ENCODE results near the gene ZNRD2.

Gene ZNRD2

GRCh38 chr11:65574811-65575567 is 4.7 kb downstream of the ZNRD2 start:
- DNase-seq = peak in 1 of 2 experiments; percentile 67

- peak; percentile 80 to 86 for DNase-seq
Observed at GRCh38 chr11:65575568-65576231, 5.4 kb downstream of the ZNRD2 start, which contains the start of gene EHBP1L1. TSS of gene EHBP1L1 (plus strand) at chr11:65576053. CDS start at chr11:65576303, 250 bp downstream.

- peak in 1 of 2 experiments; percentile 30 for DNase-seq
Observed at GRCh38 chr11:65576232-65576866, 6.1 kb downstream of the ZNRD2 start.

- DNase-seq = peak; percentile 61 to 70
Observed at GRCh38 chr11:65576867-65577755, 6.8 kb downstream of the ZNRD2 start.

GRCh38 chr11:65577756-65578109 is 7.5 kb downstream of the ZNRD2 start:
- DNase-seq = no peak

GRCh38 chr11:65578134-65578533 is 7.9 kb downstream of the ZNRD2 start:
- DNase-seq = no peak

GRCh38 chr11:65578667-65579066 is 8.4 kb downstream of the ZNRD2 start:
- no peak for DNase-seq

- DNase-seq = no peak
Observed at GRCh38 chr11:65579291-65579690, 9.0 kb downstream of the ZNRD2 start.

- no peak for DNase-seq
Observed at GRCh38 chr11:65580031-65580692, 9.9 kb downstream of the ZNRD2 start.

- no peak for DNase-seq
Observed at GRCh38 chr11:65580756-65581155, 10.5 kb downstream of the ZNRD2 start.

- DNase-seq = no peak
Observed at GRCh38 chr11:65581928-65582327, 11.7 kb downstream of the ZNRD2 start.

- DNase-seq = no peak
Observed at GRCh38 chr11:65583589-65583988, 13.3 kb downstream of the ZNRD2 start.

- no peak for DNase-seq
Observed at GRCh38 chr11:65584106-65584505, 13.8 kb downstream of the ZNRD2 start.

- DNase-seq = no peak
Observed at GRCh38 chr11:65584723-65585171, 14.5 kb downstream of the ZNRD2 start.

GRCh38 chr11:65585396-65586246 is 15.3 kb downstream of the ZNRD2 start:
- no peak for DNase-seq

- DNase-seq = no peak
Observed at GRCh38 chr11:65586247-65586630, 16.0 kb downstream of the ZNRD2 start.

GRCh38 chr11:65586676-65587075 is 16.4 kb downstream of the ZNRD2 start:
- DNase-seq = no peak

- DNase-seq = peak; percentile 83 to 86
Observed at GRCh38 chr11:65588199-65589054, 18.1 kb downstream of the ZNRD2 start.

- DNase-seq = peak; percentile 63 to 65
Observed at GRCh38 chr11:65589444-65590239, 19.4 kb downstream of the ZNRD2 start.
